Liver (tissue), 9 donors: Measurements from ENCODE around the gene HYAL3. TPM values are rescaled to one million over a fixed set of nuclear protein-coding genes. Genes with fewer than 3 reads are reported as not detected.

ENCODE experiments used
- DNase-seq: peaks from one replicate; pipeline ENCODE4 v3.0.0-alpha.2; 2017; ENCODE audit warnings: low spot score
- H3K27ac ChIP-seq, 2 donors: one replicate each; pipeline ENCODE4 v1.7.0; 2013; ENCODE audit warnings: inconsistent platforms in 2 of 2, low read length in 2 of 2, control low read depth in 1 of 2, low read depth in 1 of 2, mild to moderate bottlenecking in 1 of 2
- H3K27me3 ChIP-seq, 4 donors: one replicate each; pipeline versions ENCODE4 v1.6.1 to v1.7.0; 2013; ENCODE audit warnings: low read length in 3 of 4, inconsistent platforms in 1 of 4, mild to moderate bottlenecking in 1 of 4, moderate library complexity in 1 of 4; ENCODE audit not compliant: control insufficient read depth in 4 of 4, insufficient read depth in 4 of 4
- H3K36me3 ChIP-seq, 4 donors: one replicate each; pipeline versions ENCODE4 v1.6.1 to v1.7.0; 2013; ENCODE audit warnings: low read length in 3 of 4, mild to moderate bottlenecking in 3 of 4, low read depth in 1 of 4, moderate library complexity in 1 of 4; ENCODE audit not compliant: control insufficient read depth in 4 of 4, insufficient read depth in 3 of 4
- H3K4me1 ChIP-seq, 4 donors: one replicate each; pipeline versions ENCODE4 v1.6.1 to v1.7.0; 2013; ENCODE audit warnings: low read length in 3 of 4, mild to moderate bottlenecking in 3 of 4, moderate library complexity in 1 of 4; ENCODE audit not compliant: control insufficient read depth in 4 of 4, insufficient read depth in 4 of 4
- H3K4me3 ChIP-seq, 3 donors: one replicate each; pipeline versions ENCODE4 v1.6.1 to v1.7.0; 2013; ENCODE audit warnings: low read length in 3 of 3, control low read depth in 1 of 3, low read depth in 1 of 3, mild to moderate bottlenecking in 1 of 3
- H3K9ac ChIP-seq, 2 donors: one replicate each; pipeline ENCODE4 v1.7.0; 2013; ENCODE audit warnings: low read length in 2 of 2, mild to moderate bottlenecking in 2 of 2, moderate library complexity in 2 of 2, control low read depth in 1 of 2, low read depth in 1 of 2
- H3K9me3 ChIP-seq, 4 donors: one replicate each; pipeline versions ENCODE4 v1.6.1 to v1.7.0; 2013; ENCODE audit warnings: low read length in 3 of 4; ENCODE audit not compliant: control insufficient read depth in 4 of 4
- EGR1 ChIP-seq, 2 donors: IDR thresholded peaks; 2 replicates each; pipeline ENCODE4 v1.6.1; 2016 to 2018; ENCODE audit warnings: antibody characterized with exemption in 2 of 2, low read depth in 2 of 2
- FOXA1 ChIP-seq: IDR thresholded peaks from 2 replicates; pipeline ENCODE4 v1.6.1; 2016; ENCODE audit warnings: antibody characterized with exemption
- GABPA ChIP-seq, 2 donors: IDR thresholded peaks in 1 of 2; conservative IDR thresholded peaks in 1 of 2; 2 replicates each; pipeline ENCODE4 v1.6.1; 2016; ENCODE audit warnings: antibody characterized with exemption in 2 of 2, mild to moderate bottlenecking in 1 of 2, moderate library complexity in 1 of 2
- HNF4A ChIP-seq, 2 donors: conservative IDR thresholded peaks; 2 replicates each; pipeline ENCODE4 v1.6.1; 2016; ENCODE audit warnings: antibody characterized with exemption in 2 of 2, mild to moderate bottlenecking in 2 of 2
- HNF4G ChIP-seq: IDR thresholded peaks from 2 replicates; pipeline ENCODE4 v1.6.1; 2016; ENCODE audit warnings: antibody characterized with exemption
- JUND ChIP-seq, 2 donors: IDR thresholded peaks; 2 replicates each; pipeline ENCODE4 v1.6.1; 2016; ENCODE audit warnings: antibody characterized with exemption in 2 of 2
- NR2F2 ChIP-seq: IDR thresholded peaks from 2 replicates; pipeline ENCODE4 v1.6.1; 2016; ENCODE audit warnings: antibody characterized with exemption
- RAD21 ChIP-seq, 2 donors: IDR thresholded peaks; 2 replicates each; pipeline ENCODE4 v1.6.1; 2016; ENCODE audit warnings: antibody characterized with exemption in 2 of 2, mild to moderate bottlenecking in 2 of 2
- RXRA ChIP-seq, 2 donors: IDR thresholded peaks; 2 replicates each; pipeline ENCODE4 v1.6.1; 2017 to 2018; ENCODE audit warnings: antibody characterized with exemption in 2 of 2, mild to moderate bottlenecking in 1 of 2
- SP1 ChIP-seq: IDR thresholded peaks from 2 replicates; pipeline ENCODE4 v1.6.1; 2018; ENCODE audit warnings: antibody characterized with exemption, mild to moderate bottlenecking
- TAF1 ChIP-seq: conservative IDR thresholded peaks from 2 replicates; pipeline ENCODE4 v1.6.1; 2016; ENCODE audit warnings: antibody characterized with exemption, mild to moderate bottlenecking
- YY1 ChIP-seq: IDR thresholded peaks from 2 replicates; pipeline ENCODE4 v1.6.1; 2016; ENCODE audit warnings: antibody characterized with exemption, mild to moderate bottlenecking
- WGBS: extraction: QIAGEN DNeasy Blood & Tissue Kit; methylation state at CpG from one replicate; pipeline ENCODE4 v1.1.7; 2013; 5-methylcytosine and 5-hydroxymethylcytosine counted together
- polyA plus RNA-seq, 2 donors: library from polyadenylated mRNA; stranded (reverse) in 1 of 2; unstranded in 1 of 2; fragments of 200-250 nt in 1 of 2; fragments of >200 nt in 1 of 2; fragmentation: Nextera tagmentation in 1 of 2; extraction: Ambion mirVana in 1 of 2; gene quantifications; one replicate each; pipeline versions ENCODE4 v1.2.1 to v1.2.3, GENCODE V29; 2013 to 2015
- total RNA-seq, 2 donors: library from RNA; depleted of rRNA; stranded (reverse); fragments of >200 nt; gene quantifications; one replicate each; pipeline ENCODE4 v1.2.3, GENCODE V29; 2014
- TF ChIP-seq, protein P1 (sequence below): IDR thresholded peaks from 2 replicates; pipeline ENCODE4 v1.6.1; 2016; ENCODE audit warnings: antibody characterized with exemption
- TF ChIP-seq, protein P2 (sequence below): IDR thresholded peaks from 2 replicates; pipeline ENCODE4 v1.6.1; 2016; ENCODE audit warnings: antibody characterized with exemption
- TF ChIP-seq, protein P3 (sequence below): fragments of 150-350 bp; IDR thresholded peaks from 2 replicates; pipeline ENCODE4 v1.5.1; 2017; ENCODE audit warnings: improper control_type of control experiment, low read depth, low read length; ENCODE audit not compliant: missing input control
- TF ChIP-seq, protein P4 (sequence below): IDR thresholded peaks from 2 replicates; pipeline ENCODE4 v1.6.1; 2016; ENCODE audit warnings: antibody characterized with exemption
- TF ChIP-seq, protein P5 (sequence below): IDR thresholded peaks from 2 replicates; pipeline ENCODE4 v1.6.1; 2016; ENCODE audit warnings: antibody characterized with exemption, mild to moderate bottlenecking
- donor health status: healthy.
- donor health status: healthy.
- donor health status: healthy.
- donor health status: healthy.
- donor health status: healthy.

HYAL3 gene
- total and polyA plus RNA-seq, 4 donors: 1.8 to 6.6 (median 2.0) TPM

DNA sequence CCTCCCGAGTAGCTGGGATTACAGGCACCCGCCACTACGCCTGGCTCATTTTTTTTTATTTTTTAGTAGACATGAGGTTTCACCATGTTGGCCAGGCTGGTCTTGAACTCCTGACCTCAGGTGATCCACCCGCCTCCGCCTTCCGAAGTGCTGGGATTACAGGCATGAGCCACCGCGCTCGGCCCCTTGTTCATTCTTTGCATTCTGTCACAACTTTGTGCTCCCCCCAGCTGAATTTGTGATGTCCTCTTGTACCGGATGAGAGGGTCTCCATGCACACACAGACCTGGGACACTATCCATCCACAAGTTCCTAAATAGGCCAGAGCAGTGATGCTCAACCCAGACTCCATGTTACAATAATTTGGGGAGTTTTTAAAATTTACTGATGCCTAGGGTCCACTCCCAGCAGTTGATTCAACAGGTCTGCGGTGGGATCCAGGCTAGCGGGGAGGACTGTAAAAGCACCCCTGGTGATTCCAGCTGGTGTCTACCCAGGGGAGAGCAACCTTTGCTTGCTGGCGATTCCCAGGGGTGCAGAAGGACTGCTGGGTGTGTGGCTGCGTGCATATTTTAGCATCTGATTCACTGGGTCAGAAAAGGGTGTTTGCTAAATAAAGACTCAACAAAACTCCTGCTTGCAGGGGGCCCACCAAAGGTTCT is 40.4 kb upstream of the HYAL3 start:
- TF ChIP-seq, protein P1, sequence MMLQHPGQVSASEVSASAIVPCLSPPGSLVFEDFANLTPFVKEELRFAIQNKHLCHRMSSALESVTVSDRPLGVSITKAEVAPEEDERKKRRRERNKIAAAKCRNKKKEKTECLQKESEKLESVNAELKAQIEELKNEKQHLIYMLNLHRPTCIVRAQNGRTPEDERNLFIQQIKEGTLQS: no peak
- TF ChIP-seq JUND (IDR thresholded peaks at IDR 0.05) (no peak), RXRA (IDR thresholded peaks at IDR 0.05) (no peak), HNF4A (conservative IDR thresholded peaks at IDR 0.05) (no peak), NR2F2 (no peak), RAD21 (IDR thresholded peaks at IDR 0.05) (no peak), HNF4G (no peak)
- TF ChIP-seq, protein P2, sequence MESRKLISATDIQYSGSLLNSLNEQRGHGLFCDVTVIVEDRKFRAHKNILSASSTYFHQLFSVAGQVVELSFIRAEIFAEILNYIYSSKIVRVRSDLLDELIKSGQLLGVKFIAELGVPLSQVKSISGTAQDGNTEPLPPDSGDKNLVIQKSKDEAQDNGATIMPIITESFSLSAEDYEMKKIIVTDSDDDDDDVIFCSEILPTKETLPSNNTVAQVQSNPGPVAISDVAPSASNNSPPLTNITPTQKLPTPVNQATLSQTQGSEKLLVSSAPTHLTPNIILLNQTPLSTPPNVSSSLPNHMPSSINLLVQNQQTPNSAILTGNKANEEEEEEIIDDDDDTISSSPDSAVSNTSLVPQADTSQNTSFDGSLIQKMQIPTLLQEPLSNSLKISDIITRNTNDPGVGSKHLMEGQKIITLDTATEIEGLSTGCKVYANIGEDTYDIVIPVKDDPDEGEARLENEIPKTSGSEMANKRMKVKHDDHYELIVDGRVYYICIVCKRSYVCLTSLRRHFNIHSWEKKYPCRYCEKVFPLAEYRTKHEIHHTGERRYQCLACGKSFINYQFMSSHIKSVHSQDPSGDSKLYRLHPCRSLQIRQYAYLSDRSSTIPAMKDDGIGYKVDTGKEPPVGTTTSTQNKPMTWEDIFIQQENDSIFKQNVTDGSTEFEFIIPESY: no peak
- TF ChIP-seq, protein P3, sequence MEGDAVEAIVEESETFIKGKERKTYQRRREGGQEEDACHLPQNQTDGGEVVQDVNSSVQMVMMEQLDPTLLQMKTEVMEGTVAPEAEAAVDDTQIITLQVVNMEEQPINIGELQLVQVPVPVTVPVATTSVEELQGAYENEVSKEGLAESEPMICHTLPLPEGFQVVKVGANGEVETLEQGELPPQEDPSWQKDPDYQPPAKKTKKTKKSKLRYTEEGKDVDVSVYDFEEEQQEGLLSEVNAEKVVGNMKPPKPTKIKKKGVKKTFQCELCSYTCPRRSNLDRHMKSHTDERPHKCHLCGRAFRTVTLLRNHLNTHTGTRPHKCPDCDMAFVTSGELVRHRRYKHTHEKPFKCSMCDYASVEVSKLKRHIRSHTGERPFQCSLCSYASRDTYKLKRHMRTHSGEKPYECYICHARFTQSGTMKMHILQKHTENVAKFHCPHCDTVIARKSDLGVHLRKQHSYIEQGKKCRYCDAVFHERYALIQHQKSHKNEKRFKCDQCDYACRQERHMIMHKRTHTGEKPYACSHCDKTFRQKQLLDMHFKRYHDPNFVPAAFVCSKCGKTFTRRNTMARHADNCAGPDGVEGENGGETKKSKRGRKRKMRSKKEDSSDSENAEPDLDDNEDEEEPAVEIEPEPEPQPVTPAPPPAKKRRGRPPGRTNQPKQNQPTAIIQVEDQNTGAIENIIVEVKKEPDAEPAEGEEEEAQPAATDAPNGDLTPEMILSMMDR: no peak
- TF ChIP-seq, protein P4, sequence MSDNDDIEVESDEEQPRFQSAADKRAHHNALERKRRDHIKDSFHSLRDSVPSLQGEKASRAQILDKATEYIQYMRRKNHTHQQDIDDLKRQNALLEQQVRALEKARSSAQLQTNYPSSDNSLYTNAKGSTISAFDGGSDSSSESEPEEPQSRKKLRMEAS: no peak
- Histone ChIP-seq H3K4me3 (peak overlapping the region in 1 of 3 donors; percentile 42), H3K27ac (peak overlapping the region; percentile 34 to 99), H3K4me1 (peaks cover 6 to 34% (median 16%) of the 10 kb centered on the region in 4 donors), H3K9me3 (no peaks in the 10 kb centered on the region), H3K27me3 (no peaks in the 10 kb centered on the region), H3K36me3 (no peaks in the 10 kb centered on the region), H3K9ac (peak overlapping the region in 1 of 2 donors; percentile 62)
- WGBS: 78% methylated on average over 14 of the region's 14 CpGs
- DNase-seq: no peak

DNA sequence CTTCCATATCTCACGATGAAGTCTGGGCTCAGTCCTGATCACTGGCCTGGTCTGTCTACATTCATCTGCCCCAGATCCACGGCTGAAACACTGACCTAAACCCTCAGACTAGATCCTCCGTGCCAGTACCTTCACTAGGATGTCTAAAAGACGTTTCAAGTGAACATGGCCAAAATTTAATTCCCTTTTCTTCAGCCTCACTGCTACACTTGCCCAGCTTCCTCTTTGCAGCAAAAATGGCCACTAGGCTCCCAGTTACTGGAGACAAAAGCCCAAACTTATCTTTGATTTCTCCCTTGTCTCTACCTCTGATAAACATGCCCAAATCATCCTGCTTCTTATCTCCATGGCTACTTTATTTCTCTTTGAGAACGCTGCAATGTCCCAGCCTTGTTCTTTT is 39.8 kb upstream of the HYAL3 start:
- TF ChIP-seq JUND (IDR thresholded peaks at IDR 0.05): no peak
- TF ChIP-seq RXRA (IDR thresholded peaks at IDR 0.05): no peak
- no peak for TF ChIP-seq GABPA (IDR thresholded peaks at IDR 0.05 in 1 of 2, conservative IDR thresholded peaks at IDR 0.05 in 1 of 2)
- TF ChIP-seq, protein P4: no peak
- TF ChIP-seq, protein P3: no peak
- TF ChIP-seq YY1: no peak
- TF ChIP-seq, protein P2: no peak
- no peak for TF ChIP-seq HNF4A (conservative IDR thresholded peaks at IDR 0.05)
- TF ChIP-seq, protein P5, sequence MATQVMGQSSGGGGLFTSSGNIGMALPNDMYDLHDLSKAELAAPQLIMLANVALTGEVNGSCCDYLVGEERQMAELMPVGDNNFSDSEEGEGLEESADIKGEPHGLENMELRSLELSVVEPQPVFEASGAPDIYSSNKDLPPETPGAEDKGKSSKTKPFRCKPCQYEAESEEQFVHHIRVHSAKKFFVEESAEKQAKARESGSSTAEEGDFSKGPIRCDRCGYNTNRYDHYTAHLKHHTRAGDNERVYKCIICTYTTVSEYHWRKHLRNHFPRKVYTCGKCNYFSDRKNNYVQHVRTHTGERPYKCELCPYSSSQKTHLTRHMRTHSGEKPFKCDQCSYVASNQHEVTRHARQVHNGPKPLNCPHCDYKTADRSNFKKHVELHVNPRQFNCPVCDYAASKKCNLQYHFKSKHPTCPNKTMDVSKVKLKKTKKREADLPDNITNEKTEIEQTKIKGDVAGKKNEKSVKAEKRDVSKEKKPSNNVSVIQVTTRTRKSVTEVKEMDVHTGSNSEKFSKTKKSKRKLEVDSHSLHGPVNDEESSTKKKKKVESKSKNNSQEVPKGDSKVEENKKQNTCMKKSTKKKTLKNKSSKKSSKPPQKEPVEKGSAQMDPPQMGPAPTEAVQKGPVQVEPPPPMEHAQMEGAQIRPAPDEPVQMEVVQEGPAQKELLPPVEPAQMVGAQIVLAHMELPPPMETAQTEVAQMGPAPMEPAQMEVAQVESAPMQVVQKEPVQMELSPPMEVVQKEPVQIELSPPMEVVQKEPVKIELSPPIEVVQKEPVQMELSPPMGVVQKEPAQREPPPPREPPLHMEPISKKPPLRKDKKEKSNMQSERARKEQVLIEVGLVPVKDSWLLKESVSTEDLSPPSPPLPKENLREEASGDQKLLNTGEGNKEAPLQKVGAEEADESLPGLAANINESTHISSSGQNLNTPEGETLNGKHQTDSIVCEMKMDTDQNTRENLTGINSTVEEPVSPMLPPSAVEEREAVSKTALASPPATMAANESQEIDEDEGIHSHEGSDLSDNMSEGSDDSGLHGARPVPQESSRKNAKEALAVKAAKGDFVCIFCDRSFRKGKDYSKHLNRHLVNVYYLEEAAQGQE: no peak
- no peak for TF ChIP-seq RAD21 (IDR thresholded peaks at IDR 0.05)
- TF ChIP-seq NR2F2: no peak
- TF ChIP-seq TAF1: no peak
- no peak for TF ChIP-seq HNF4G
- no peak for TF ChIP-seq FOXA1
- TF ChIP-seq EGR1 (IDR thresholded peaks at IDR 0.05; ENCODE audit: low read depth in 2 of 2): no peak
- no peak for TF ChIP-seq SP1
- WGBS: 74% methylated on average over 5 of the region's 5 CpGs
- Histone ChIP-seq H3K36me3 (no peaks in the 10 kb centered on the region), H3K27me3 (no peaks in the 10 kb centered on the region), H3K27ac (peak overlapping the region; percentile 92 to 99), H3K9me3 (no peaks in the 10 kb centered on the region), H3K4me3 (peak overlapping the region in 1 of 3 donors; percentile 12), H3K9ac (peak overlapping the region in 1 of 2 donors; percentile 52), H3K4me1 (peaks cover 6 to 40% (median 20%) of the 10 kb centered on the region in 4 donors)
- no peak for DNase-seq
